ENCODE results near the gene MYH16.
"Not testable (repeated sequence)": the region's sequence is repeated elsewhere in the genome, so short reads cannot be mapped to it uniquely, and the experiment has no call there.

Gene MYH16

DNA sequence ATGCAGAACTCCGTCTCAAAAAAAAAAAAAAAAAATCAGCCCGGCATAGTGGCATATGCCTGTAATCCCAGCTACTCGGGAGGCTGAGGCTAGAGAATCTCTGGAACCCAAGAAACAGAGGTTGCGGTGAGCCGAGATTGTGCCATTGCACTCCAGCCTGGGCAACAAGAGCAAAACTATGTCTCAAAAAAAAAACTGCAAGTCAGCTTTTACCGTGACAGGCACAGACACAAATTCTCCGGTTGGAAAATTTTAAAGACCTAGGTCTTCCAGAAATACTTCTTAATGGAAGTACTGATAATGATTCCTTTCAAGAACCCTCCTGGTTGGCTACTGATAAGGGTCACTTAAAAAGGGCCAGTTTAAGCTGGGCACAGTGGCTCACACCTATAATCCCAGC lies 82.5 kb downstream of the MYH16 start:
- DNase-seq (ENCODE audit: low spot score) = no peak

DNA sequence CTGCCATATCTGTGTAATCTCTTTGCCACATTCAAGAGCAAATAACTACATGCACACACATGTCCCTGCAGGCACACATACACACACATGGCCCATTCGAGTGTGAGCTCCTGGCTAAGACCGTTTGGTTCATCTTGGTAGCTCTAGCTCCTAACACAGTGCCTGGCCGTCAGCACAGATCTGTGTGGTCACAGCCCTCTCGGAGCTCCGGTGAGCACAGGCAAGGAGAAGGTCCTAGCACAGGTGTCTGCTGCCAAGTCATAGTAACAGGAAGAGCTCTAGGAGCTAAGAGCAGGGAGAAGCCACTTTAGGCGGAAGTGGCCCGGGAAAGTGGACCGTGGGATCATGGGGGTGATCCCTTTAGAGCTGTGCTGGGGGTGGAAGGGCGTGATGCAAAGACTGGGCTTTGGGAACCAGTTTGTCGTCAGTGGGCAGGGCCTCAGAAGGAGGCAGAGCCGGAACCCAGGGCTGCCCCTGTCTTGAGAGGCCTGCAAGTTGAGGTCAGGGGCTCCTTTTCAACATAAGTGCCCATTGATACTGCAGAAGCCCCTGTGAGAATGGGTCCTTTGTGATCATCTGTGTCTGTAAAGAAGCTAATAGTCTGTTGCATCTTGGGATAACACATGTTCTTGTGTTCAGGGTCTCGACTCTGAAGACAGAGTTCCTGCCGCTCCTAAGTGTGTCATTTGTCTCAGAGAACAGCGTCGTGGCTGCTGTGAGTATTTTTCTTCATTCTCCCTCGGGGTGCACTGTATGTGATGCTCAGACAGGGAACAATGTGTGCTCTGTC lies 85.3 kb downstream of the MYH16 start:
- DNase-seq (ENCODE audit: low spot score) = no peak

- DNase-seq (ENCODE audit: low spot score) = not testable (repeated sequence)
Measured at GRCh38 chr7:99358521-99358920, 85.9 kb downstream of the MYH16 start.

- DNase-seq (ENCODE audit: low spot score) = no peak
Measured at GRCh38 chr7:99359465-99360154, 87.0 kb downstream of the MYH16 start.
